Adrenal gland (tissue), 12 donors: ENCODE measurements around the gene CNIH2. TPM values are rescaled to one million over a fixed set of nuclear protein-coding genes. Genes with fewer than 3 reads are reported as not detected.
"Not testable (repeated sequence)": the region's sequence is repeated elsewhere in the genome, so short reads cannot be mapped to it uniquely, and the experiment has no call there.

Source experiments
- DNase-seq, 7 donors: peaks; one replicate each; pipeline ENCODE4 v3.0.0-alpha.2; 2019 to 2020
- H3K27ac ChIP-seq, 5 donors: fragments of 200-600 bp; sonication (generic) in 4 of 5; 1 replicate in 3 of 5; 2 replicates in 2 of 5; pipeline versions ENCODE4 v1.5.1 to v1.8.0; 2016 to 2020; ENCODE audit warnings: mild to moderate bottlenecking in 1 of 5
- H3K27me3 ChIP-seq: fragments of 200-600 bp; 2 replicates; pipeline ENCODE4 v1.8.0; 2021
- H3K36me3 ChIP-seq, 2 donors: fragments of 200-600 bp; replicated peaks in 1 of 2; 1 replicate in 1 of 2; 2 replicates in 1 of 2; pipeline versions ENCODE4 v1.5.1 to v1.8.0; 2018 to 2022
- H3K4me1 ChIP-seq, 2 donors: fragments of 200-600 bp; replicated peaks in 1 of 2; 1 replicate in 1 of 2; 2 replicates in 1 of 2; pipeline versions ENCODE4 v1.5.1 to v1.8.0; 2018 to 2021
- H3K4me3 ChIP-seq, 4 donors: fragments of 200-600 bp; sonication (generic) in 3 of 4; one replicate each; pipeline ENCODE4 v1.5.1; 2016 to 2018
- H3K9me3 ChIP-seq, 3 donors: fragments of 200-600 bp; sonication (generic) in 1 of 3; replicated peaks in 1 of 3; 1 replicate in 2 of 3; 2 replicates in 1 of 3; pipeline versions ENCODE4 v1.5.1 to v1.8.0; 2016 to 2021
- POLR2A ChIP-seq, 2 donors: fragments of 450-650 bp; IDR thresholded peaks; one replicate each; pipeline ENCODE4 v1.6.1; 2017; ENCODE audit warnings: antibody characterized with exemption in 2 of 2, mild to moderate bottlenecking in 2 of 2, moderate library complexity in 1 of 2
- WGBS, 4 donors: extraction: QIAGEN DNeasy Blood & Tissue Kit in 2 of 4; methylation state at CpG; one replicate each; pipeline versions ENCODE4 v1.1.5 to v1.1.7; 2013 to 2017; 5-methylcytosine and 5-hydroxymethylcytosine counted together
- intact Hi-C, 2 donors: fragments of 100-400 bp; cut with DNase I; formaldehyde crosslinking; loops; one replicate each; pipeline versions ENCODE4 v1.14.1 to v1.15.0; 2022 to 2023
- polyA plus RNA-seq, 3 donors: library from polyadenylated mRNA; stranded (reverse); fragments of 200-250 nt in 2 of 3; fragments of 350-450 nt in 1 of 3; fragmentation: Illumina TruSeq in 1 of 3; extraction: RNeasy Lipid Tissue Mini Kit (QIAGEN cat#74804) in 1 of 3; gene quantifications; one replicate each; pipeline ENCODE4 v1.2.3, GENCODE V29; 2013 to 2014
- total RNA-seq, 9 donors: library from RNA; depleted of rRNA in 4 of 9; stranded (reverse); fragments of >200 nt in 4 of 9; fragments of 120-200 nt in 1 of 9; fragmentation: NEBNext Ultra II Directional in 1 of 9; extraction: Animal tissue kit (Norgen Biotek cat#: 25700) in 1 of 9; gene quantifications; one replicate each; pipeline versions ENCODE4 v1.1.0 to v1.2.4, GENCODE V29; 2013 to 2023
- TF ChIP-seq, protein P1 (sequence below), 6 experiments: fragments of 450-650 bp in 4 of 6; fragments of 200-600 bp in 2 of 6; sonication (generic) in 1 of 6; IDR thresholded peaks; 1 replicate in 5 of 6; 2 replicates in 1 of 6; pipeline versions ENCODE4 v1.5.1 to v1.8.0; 2016 to 2021; ENCODE audit warnings: antibody characterized with exemption in 6 of 6, mild to moderate bottlenecking in 2 of 6, moderate library complexity in 1 of 6
- donor health status: healthy with polysubstance abuse.
- donor health status: Bipolar disorder and iron deficiency.
- donor health status: DM: yes; HTN: yes; CAD: no.
- donor health status: DM: no; HTN: no; CAD: no.
- donor health status: DM: no; HTN: no; CAD: no.
- donor health status: DM: yes; HTN: yes; CAD: no.

CNIH2 gene
- total and polyA plus RNA-seq, 12 donors = 0.55 to 13.4 (median 2.9) TPM; not detected in 2

DNA sequence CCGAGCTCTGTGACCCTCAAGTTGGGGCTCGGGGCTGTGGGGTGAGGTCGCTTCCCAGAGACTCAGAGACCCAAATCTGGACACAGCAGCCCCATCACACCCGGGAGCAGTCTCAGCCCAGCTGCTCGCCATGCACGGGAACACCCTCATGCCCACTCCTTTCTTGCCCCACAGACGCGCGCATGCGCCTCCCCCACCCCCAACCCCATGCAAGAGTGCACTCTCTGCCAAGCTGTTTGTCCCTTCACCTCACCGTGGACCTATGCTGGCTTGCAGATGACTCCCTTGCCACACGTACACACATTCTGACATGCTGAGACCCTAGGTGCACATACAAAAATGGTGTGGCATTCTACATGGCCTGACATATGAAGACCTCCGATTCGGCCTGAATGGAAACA, 39.3 kb downstream of the CNIH2 start:
- peaks cover 6 to 18% of the 10 kb centered on the region in 2 donors for H3K4me1 ChIP-seq
- intact Hi-C loops = no loop called here
- no peaks in the 10 kb centered on the region for H3K36me3 ChIP-seq
- DNase-seq = no peak
- H3K4me3 ChIP-seq = peak overlapping the region in 1 of 4 donors; percentile 37
- peak overlapping the region in 4 of 5 donors; percentile 39 to 91 (median 65) for H3K27ac ChIP-seq
- no peak for TF ChIP-seq POLR2A (IDR thresholded peaks at IDR 0.05)
- TF ChIP-seq, protein P1, sequence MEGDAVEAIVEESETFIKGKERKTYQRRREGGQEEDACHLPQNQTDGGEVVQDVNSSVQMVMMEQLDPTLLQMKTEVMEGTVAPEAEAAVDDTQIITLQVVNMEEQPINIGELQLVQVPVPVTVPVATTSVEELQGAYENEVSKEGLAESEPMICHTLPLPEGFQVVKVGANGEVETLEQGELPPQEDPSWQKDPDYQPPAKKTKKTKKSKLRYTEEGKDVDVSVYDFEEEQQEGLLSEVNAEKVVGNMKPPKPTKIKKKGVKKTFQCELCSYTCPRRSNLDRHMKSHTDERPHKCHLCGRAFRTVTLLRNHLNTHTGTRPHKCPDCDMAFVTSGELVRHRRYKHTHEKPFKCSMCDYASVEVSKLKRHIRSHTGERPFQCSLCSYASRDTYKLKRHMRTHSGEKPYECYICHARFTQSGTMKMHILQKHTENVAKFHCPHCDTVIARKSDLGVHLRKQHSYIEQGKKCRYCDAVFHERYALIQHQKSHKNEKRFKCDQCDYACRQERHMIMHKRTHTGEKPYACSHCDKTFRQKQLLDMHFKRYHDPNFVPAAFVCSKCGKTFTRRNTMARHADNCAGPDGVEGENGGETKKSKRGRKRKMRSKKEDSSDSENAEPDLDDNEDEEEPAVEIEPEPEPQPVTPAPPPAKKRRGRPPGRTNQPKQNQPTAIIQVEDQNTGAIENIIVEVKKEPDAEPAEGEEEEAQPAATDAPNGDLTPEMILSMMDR (IDR thresholded peaks at IDR 0.05) = no peak
- WGBS, 4 donors = 27 to 41% (median 38%) methylated on average over 13 to 14 of the region's 14 CpGs
- H3K9me3 ChIP-seq = no peaks in the 10 kb centered on the region
- H3K27me3 ChIP-seq = no peaks in the 10 kb centered on the region

DNA sequence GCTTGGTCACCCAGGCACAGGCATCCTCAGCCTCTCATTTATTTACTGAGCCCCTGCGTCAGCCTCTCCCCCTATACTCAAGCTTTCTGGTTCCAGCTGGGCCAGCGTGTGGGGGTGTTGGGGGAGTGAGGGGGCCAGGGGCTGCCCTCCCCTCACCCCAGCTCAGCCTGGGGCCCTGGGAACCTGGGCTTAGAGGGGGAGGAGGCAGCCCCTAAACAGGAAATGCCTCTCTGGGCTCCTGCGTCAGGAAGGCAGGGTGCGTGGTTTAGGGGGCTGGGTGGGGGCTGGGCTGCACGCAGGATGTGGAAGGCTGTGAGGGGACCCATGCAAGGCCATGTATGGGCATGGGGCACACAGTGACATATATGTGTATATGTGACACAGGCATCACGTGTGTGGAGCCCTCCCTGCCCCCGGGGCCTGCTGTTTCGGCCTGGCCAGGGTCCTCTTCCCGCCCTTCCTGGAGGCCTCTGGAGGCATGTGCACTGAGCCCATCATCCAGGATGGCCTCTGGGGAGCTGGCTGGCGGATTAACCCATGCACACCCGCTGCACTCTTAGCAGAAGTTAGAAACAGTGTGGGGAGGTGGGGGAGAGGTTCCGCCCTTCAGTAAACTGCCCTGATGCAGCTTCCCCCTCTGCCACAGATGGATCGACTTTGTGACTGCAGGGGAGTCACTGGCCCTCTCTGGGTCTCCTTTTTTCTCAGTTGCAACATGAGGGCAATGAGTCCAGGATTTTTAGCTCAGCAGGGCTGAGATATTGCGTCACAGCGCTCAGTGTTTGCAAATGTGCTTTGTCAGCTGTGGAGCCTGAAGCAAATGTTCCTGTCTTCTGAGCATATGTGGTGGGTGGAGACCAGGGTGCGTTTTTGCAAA, 40.0 kb downstream of the CNIH2 start:
- Histone ChIP-seq H3K36me3 (no peaks in the 10 kb centered on the region), H3K4me1 (peaks cover 5 to 16% of the 10 kb centered on the region in 2 donors), H3K27me3 (no peaks in the 10 kb centered on the region), H3K9me3 (no peaks in the 10 kb centered on the region), H3K4me3 (no peak overlapping the region), H3K27ac (peak overlapping the region in 4 of 5 donors; percentile 39 to 91 (median 65))
- TF ChIP-seq, protein P1 (IDR thresholded peaks at IDR 0.05) = no peak
- no peak for TF ChIP-seq POLR2A (IDR thresholded peaks at IDR 0.05)
- intact Hi-C loops = no loop called here
- peak in 5 of 7 donors; percentile 68 to 82 (median 68) for DNase-seq
- WGBS, 4 donors = 35 to 56% (median 41%) methylated on average over 7 to 16 of the region's 16 CpGs

GRCh38 chr11:66318600-66318970, 40.6 kb downstream of the CNIH2 start:
- H3K36me3 ChIP-seq = no peaks in the 10 kb centered on the region
- no peaks in the 10 kb centered on the region for H3K9me3 ChIP-seq
- H3K27ac ChIP-seq = peak overlapping the region in 2 of 5 donors; percentile 75 to 91
- no peak overlapping the region for H3K4me3 ChIP-seq
- TF ChIP-seq, protein P1 (IDR thresholded peaks at IDR 0.05) = no peak
- TF ChIP-seq POLR2A (IDR thresholded peaks at IDR 0.05) = no peak
- peaks cover 0 to 11% of the 10 kb centered on the region in 2 donors for H3K4me1 ChIP-seq
- intact Hi-C loops = no loop called here
- DNase-seq = no peak
- WGBS, 4 donors = 77 to 100% (median 79%) methylated on average over 2 to 3 of the region's 3 CpGs
- H3K27me3 ChIP-seq = no peaks in the 10 kb centered on the region

DNA sequence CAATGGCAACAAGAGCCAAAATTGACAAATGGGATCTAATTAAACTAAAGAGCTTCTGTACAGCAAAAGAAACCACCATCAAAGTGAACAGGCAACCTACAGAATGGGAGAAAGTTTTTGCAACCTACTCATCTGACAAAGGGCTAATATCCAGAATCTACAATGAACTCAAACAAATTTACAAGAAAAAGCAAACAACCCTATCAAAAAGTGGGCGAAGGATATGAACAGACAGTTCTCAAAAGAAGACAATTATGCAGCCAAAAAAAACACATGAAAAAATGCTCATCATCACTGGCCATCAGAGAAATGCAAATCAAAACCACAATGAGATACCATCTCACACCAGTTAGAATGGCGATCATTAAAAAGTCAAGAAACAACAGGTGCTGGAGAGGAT, 42.3 kb downstream of the CNIH2 start:
- DNase-seq, H3K27me3 ChIP-seq, H3K36me3 ChIP-seq, H3K9me3 ChIP-seq, intact Hi-C loops, H3K4me3 ChIP-seq, H3K27ac ChIP-seq: not testable (repeated sequence)
- H3K4me1 ChIP-seq = peaks cover 0 to 11% of the 10 kb centered on the region in 2 donors
- 83 to 100% (median 95%) methylated on average over 1 to 2 of the region's 2 CpGs for WGBS, 4 donors

DNA sequence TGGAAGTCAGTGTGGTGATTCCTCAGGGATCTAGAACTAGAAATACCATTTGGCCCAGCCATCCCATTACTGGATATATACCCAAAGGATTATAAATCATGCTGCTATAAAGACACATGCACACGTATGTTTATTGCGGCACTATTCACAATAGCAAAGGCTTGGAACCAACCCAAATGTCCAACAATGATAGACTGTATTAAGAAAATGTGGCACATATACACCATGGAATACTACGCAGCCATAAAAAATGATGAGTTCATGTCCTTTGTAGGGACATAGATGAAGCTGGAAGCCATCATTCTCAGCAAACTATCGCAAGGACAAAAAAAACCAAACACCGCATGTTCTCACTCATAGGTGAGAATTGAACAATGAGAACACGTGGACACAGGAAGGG, 42.8 kb downstream of the CNIH2 start:
- WGBS, 4 donors = 86 to 88% (median 86%) methylated on average over 6 of the region's 6 CpGs
- H3K27ac ChIP-seq, H3K27me3 ChIP-seq, H3K4me3 ChIP-seq, H3K9me3 ChIP-seq, intact Hi-C loops, H3K36me3 ChIP-seq, DNase-seq: not testable (repeated sequence)
- peaks cover 0 to 11% of the 10 kb centered on the region in 2 donors for H3K4me1 ChIP-seq
